ENCODE measurements around the gene CT47C1.

CT47C1 gene

GRCh38 chrX:119062750-119063374, 9.9 kb upstream of the CT47C1 start:
- Mint-ChIP-seq H3K9me3 (no peaks in the 10 kb centered on the region), H3K4me1 (ENCODE audit: low read depth) (no peaks in the 10 kb centered on the region), H3K27me3 (peaks cover 11% of the 10 kb centered on the region), H3K27ac (no peak overlapping the region), H3K4me3 (no peak overlapping the region), H3K36me3 (ENCODE audit: low read depth) (no peaks in the 10 kb centered on the region)
- intact Hi-C loops (cut with micrococcal nuclease) = no loop called here

- Mint-ChIP-seq H3K27ac (no peak overlapping the region), H3K4me3 (no peak overlapping the region), H3K27me3 (peaks cover 11% of the 10 kb centered on the region), H3K4me1 (ENCODE audit: low read depth) (no peaks in the 10 kb centered on the region), H3K36me3 (ENCODE audit: low read depth) (no peaks in the 10 kb centered on the region), H3K9me3 (no peaks in the 10 kb centered on the region)
- intact Hi-C loops (cut with micrococcal nuclease) = no loop called here
Observed at GRCh38 chrX:119063428-119063827, 9.4 kb upstream of the CT47C1 start.

- Mint-ChIP-seq H3K27ac (no peak overlapping the region), H3K9me3 (no peaks in the 10 kb centered on the region), H3K4me3 (no peak overlapping the region), H3K36me3 (ENCODE audit: low read depth) (no peaks in the 10 kb centered on the region), H3K27me3 (peaks cover 3% of the 10 kb centered on the region), H3K4me1 (ENCODE audit: low read depth) (peaks cover 10% of the 10 kb centered on the region)
- intact Hi-C loops (cut with micrococcal nuclease) = loop anchor here (1.0 kb wide), 1 partner anchor 220 kb away; no protein-coding TSS in a partner anchor
Observed at GRCh38 chrX:119067023-119067739, 5.6 kb upstream of the CT47C1 start.

GRCh38 chrX:119069128-119069527, 3.7 kb upstream of the CT47C1 start:
- Mint-ChIP-seq H3K4me1 (ENCODE audit: low read depth) (peaks cover 10% of the 10 kb centered on the region), H3K27me3 (no peaks in the 10 kb centered on the region), H3K4me3 (no peak overlapping the region)

GRCh38 chrX:119069762-119070161, 3.0 kb upstream of the CT47C1 start:
- H3K36me3 Mint-ChIP-seq (ENCODE audit: low read depth) = no peaks in the 10 kb centered on the region
- no peaks in the 10 kb centered on the region for H3K27me3 Mint-ChIP-seq
- no peak overlapping the region for H3K27ac Mint-ChIP-seq
- no peaks in the 10 kb centered on the region for H3K9me3 Mint-ChIP-seq
- H3K4me3 Mint-ChIP-seq = no peak overlapping the region
- intact Hi-C loops (cut with micrococcal nuclease) = no loop called here
- H3K4me1 Mint-ChIP-seq (ENCODE audit: low read depth) = peaks cover 10% of the 10 kb centered on the region

More at GRCh38 chrX:119069128-119069527, 3.7 kb upstream of the CT47C1 start:
- Mint-ChIP-seq H3K36me3 (ENCODE audit: low read depth) (no peaks in the 10 kb centered on the region), H3K9me3 (no peaks in the 10 kb centered on the region), H3K27ac (no peak overlapping the region)
- intact Hi-C loops (cut with micrococcal nuclease) = no loop called here

- Mint-ChIP-seq H3K27ac (no peak overlapping the region), H3K4me3 (no peak overlapping the region), H3K4me1 (ENCODE audit: low read depth) (peaks cover 10% of the 10 kb centered on the region), H3K36me3 (ENCODE audit: low read depth) (no peaks in the 10 kb centered on the region), H3K27me3 (no peaks in the 10 kb centered on the region), H3K9me3 (no peaks in the 10 kb centered on the region)
- intact Hi-C loops (cut with micrococcal nuclease) = no loop called here
Observed at GRCh38 chrX:119071381-119071780, 1.4 kb upstream of the CT47C1 start.

GRCh38 chrX:119073200-119073905, 560 bp downstream of the CT47C1 start:
- intact Hi-C loops (cut with micrococcal nuclease) = no loop called here
- Mint-ChIP-seq H3K27ac (no peak overlapping the region), H3K36me3 (ENCODE audit: low read depth) (no peaks in the 10 kb centered on the region), H3K9me3 (no peaks in the 10 kb centered on the region), H3K27me3 (no peaks in the 10 kb centered on the region), H3K4me1 (ENCODE audit: low read depth) (peaks cover 10% of the 10 kb centered on the region), H3K4me3 (no peak overlapping the region)

- Mint-ChIP-seq H3K9me3 (no peaks in the 10 kb centered on the region), H3K4me1 (ENCODE audit: low read depth) (peaks cover 10% of the 10 kb centered on the region), H3K4me3 (no peak overlapping the region), H3K27me3 (no peaks in the 10 kb centered on the region), H3K36me3 (ENCODE audit: low read depth) (no peaks in the 10 kb centered on the region), H3K27ac (no peak overlapping the region)
- intact Hi-C loops (cut with micrococcal nuclease) = no loop called here
Observed at GRCh38 chrX:119073911-119074310, 1.1 kb downstream of the CT47C1 start.

- Mint-ChIP-seq H3K4me3 (no peak overlapping the region), H3K27ac (no peak overlapping the region), H3K27me3 (peaks cover 3% of the 10 kb centered on the region), H3K9me3 (no peaks in the 10 kb centered on the region), H3K4me1 (ENCODE audit: low read depth) (peaks cover 10% of the 10 kb centered on the region), H3K36me3 (ENCODE audit: low read depth) (no peaks in the 10 kb centered on the region)
- intact Hi-C loops (cut with micrococcal nuclease) = no loop called here
Observed at GRCh38 chrX:119075270-119076025, 2.7 kb downstream of the CT47C1 start.

DNA sequence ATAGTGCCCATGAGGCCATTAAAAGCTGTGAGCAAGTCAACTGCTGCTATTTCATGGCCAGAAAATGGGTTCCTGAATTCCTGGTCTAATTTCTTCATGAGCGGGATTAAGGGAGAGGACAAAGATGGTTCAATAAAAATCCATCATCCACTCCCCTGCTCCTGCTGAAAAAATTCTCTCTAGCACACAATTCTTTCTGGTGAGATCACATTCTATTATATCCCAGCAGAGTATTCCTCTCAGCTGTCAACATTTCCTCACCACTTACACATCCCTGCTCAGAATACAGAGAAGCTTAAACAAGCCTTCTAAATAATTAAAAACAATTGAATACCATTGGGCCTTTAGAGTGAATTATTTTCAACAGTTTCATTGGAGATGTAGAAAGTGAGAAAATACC, 9.5 kb downstream of the CT47C1 start:
- no peak overlapping the region for H3K27ac Mint-ChIP-seq
- no peaks in the 10 kb centered on the region for H3K36me3 Mint-ChIP-seq (ENCODE audit: low read depth)
- H3K27me3 Mint-ChIP-seq = peaks cover 7% of the 10 kb centered on the region
- no peaks in the 10 kb centered on the region for H3K9me3 Mint-ChIP-seq
- no peaks in the 10 kb centered on the region for H3K4me1 Mint-ChIP-seq (ENCODE audit: low read depth)
- no peak overlapping the region for H3K4me3 Mint-ChIP-seq
- intact Hi-C loops (cut with micrococcal nuclease) = no loop called here

DNA sequence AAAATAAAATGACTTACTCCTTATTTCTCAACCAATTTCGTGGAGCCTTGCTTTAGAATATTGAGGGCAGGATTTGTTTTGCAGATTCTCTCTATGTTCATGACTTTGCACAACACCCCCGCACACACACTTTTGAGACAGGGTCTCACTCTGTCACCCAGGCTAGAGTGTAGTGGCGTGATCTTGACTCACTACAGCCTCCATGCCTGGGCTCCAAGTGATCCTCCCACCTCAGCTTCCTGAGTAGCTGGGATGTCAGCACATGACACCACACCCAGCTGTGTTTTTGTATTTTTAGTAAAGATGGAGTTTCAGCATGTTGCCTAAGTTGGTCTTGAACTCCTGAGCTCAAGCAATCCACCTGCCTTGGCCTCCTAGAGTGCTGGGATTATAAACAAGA, 12.0 kb downstream of the CT47C1 start:
- no peak overlapping the region for H3K4me3 Mint-ChIP-seq
- H3K27ac Mint-ChIP-seq = no peak overlapping the region
- H3K27me3 Mint-ChIP-seq = peaks cover 5% of the 10 kb centered on the region
- H3K9me3 Mint-ChIP-seq = no peaks in the 10 kb centered on the region
- peaks cover 5% of the 10 kb centered on the region for H3K4me1 Mint-ChIP-seq (ENCODE audit: low read depth)
- H3K36me3 Mint-ChIP-seq (ENCODE audit: low read depth) = no peaks in the 10 kb centered on the region
- intact Hi-C loops (cut with micrococcal nuclease) = no loop called here

DNA sequence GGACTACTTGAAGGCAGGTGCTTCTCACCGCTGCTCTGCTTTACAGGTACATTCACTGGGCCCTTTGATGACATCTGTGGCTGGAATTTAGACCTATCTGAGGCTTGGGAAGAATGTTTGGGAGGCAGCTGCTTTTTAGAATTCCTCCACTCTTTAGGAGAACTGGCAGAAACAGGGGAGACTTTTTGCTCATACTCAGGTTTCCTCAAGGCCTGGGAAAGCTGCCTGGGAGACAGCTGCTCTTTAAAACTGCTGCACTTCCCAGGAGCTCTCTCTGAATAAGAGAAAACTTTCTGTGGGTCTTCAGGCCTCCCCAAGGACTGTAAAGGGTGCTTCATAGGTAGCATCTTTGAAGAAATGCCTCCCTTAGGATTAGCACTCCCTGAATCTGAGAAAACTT, 14.3 kb downstream of the CT47C1 start:
- H3K36me3 Mint-ChIP-seq (ENCODE audit: low read depth) = no peaks in the 10 kb centered on the region
- no peaks in the 10 kb centered on the region for H3K9me3 Mint-ChIP-seq
- no peak overlapping the region for H3K27ac Mint-ChIP-seq
- no peak overlapping the region for H3K4me3 Mint-ChIP-seq
- peaks cover 5% of the 10 kb centered on the region for H3K4me1 Mint-ChIP-seq (ENCODE audit: low read depth)
- intact Hi-C loops (cut with micrococcal nuclease) = no loop called here
- H3K27me3 Mint-ChIP-seq = peaks cover 10% of the 10 kb centered on the region

GRCh38 chrX:119089619-119090018, 16.8 kb downstream of the CT47C1 start:
- intact Hi-C loops (cut with micrococcal nuclease) = no loop called here
- Mint-ChIP-seq H3K9me3 (no peaks in the 10 kb centered on the region), H3K27me3 (peaks cover 11% of the 10 kb centered on the region), H3K4me3 (no peak overlapping the region), H3K27ac (no peak overlapping the region), H3K36me3 (ENCODE audit: low read depth) (no peaks in the 10 kb centered on the region), H3K4me1 (ENCODE audit: low read depth) (peaks cover 5% of the 10 kb centered on the region)

DNA sequence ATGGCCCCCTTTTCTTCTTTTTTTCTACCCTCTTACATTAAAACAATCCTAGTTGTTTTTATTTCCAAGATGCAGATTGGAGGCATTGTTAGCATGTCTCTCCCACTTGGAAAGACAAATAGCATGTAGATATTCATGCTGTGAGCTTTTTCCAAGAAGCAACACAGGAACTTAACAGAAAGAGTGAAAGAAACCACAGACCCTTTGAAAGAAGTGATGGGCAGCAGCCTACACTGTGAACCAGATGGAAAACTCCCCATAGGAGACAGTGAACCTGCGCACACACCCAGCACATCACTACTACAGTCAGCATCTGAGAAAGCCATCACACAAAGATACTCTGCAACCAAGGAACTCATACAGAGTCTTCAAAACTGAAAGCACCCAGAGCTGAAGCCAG, 17.8 kb downstream of the CT47C1 start:
- Mint-ChIP-seq H3K4me3 (no peak overlapping the region), H3K36me3 (ENCODE audit: low read depth) (no peaks in the 10 kb centered on the region), H3K4me1 (ENCODE audit: low read depth) (peaks cover 5% of the 10 kb centered on the region), H3K27me3 (peaks cover 8% of the 10 kb centered on the region), H3K9me3 (no peaks in the 10 kb centered on the region), H3K27ac (no peak overlapping the region)
- intact Hi-C loops (cut with micrococcal nuclease) = no loop called here

Measured in dendritic cell treated with granulocyte-macrophage colony-stimulating factor and Interleukin-4, amounts not matched to agents 40 ng/mL and 50 ng/mL, for 4 days (primary cell).